ENCODE results near the gene PPFIA4.
"Not testable (repeated sequence)": the region's sequence is repeated elsewhere in the genome, so short reads cannot be mapped to it uniquely, and the experiment has no call there.

PPFIA4 gene

GRCh38 chr1:203011582-203011981 is 14.7 kb upstream of the PPFIA4 start:
- no peak overlapping the region for H3K4me2 ChIP-seq
- peaks cover 80% of the 10 kb centered on the region for H3K36me3 ChIP-seq
- no peak for TF ChIP-seq Cebpa-rat (IDR thresholded peaks at IDR 0.05)
- H4K20me1 ChIP-seq, result peaks cover 82% of the 10 kb centered on the region
- no peaks in the 10 kb centered on the region for H3K9me3 ChIP-seq
- H3K9ac ChIP-seq, result no peak overlapping the region
- no peak overlapping the region for H3K4me3 ChIP-seq
- no peak overlapping the region for H3K27ac ChIP-seq
- peaks cover 21% of the 10 kb centered on the region for H3K4me1 ChIP-seq
- H3K27me3 ChIP-seq, result no peaks in the 10 kb centered on the region

GRCh38 chr1:203017061-203017460 is 9.2 kb upstream of the PPFIA4 start:
- Histone ChIP-seq H3K27ac (no peak overlapping the region), H3K4me3 (no peak overlapping the region), H4K20me1 (peaks cover 60% of the 10 kb centered on the region), H3K9ac (no peak overlapping the region), H3K36me3 (peaks cover 99% of the 10 kb centered on the region), H3K4me2 (no peak overlapping the region), H3K9me3 (no peaks in the 10 kb centered on the region), H3K4me1 (no peaks in the 10 kb centered on the region), H3K27me3 (no peaks in the 10 kb centered on the region)
- no peak for TF ChIP-seq Cebpa-rat (IDR thresholded peaks at IDR 0.05)

- H3K9ac ChIP-seq, result no peak overlapping the region
- H3K4me3 ChIP-seq, result no peak overlapping the region
- no peak overlapping the region for H3K4me2 ChIP-seq
- no peaks in the 10 kb centered on the region for H3K4me1 ChIP-seq
- no peaks in the 10 kb centered on the region for H3K27me3 ChIP-seq
- H4K20me1 ChIP-seq, result peaks cover 56% of the 10 kb centered on the region
- no peaks in the 10 kb centered on the region for H3K9me3 ChIP-seq
- no peak for TF ChIP-seq Cebpa-rat (IDR thresholded peaks at IDR 0.05)
- H3K27ac ChIP-seq, result no peak overlapping the region
- peaks cover 99% of the 10 kb centered on the region for H3K36me3 ChIP-seq
Measured at GRCh38 chr1:203017692-203018091, 8.6 kb upstream of the PPFIA4 start.

GRCh38 chr1:203022855-203023254 is 3.4 kb upstream of the PPFIA4 start:
- H3K9me3 ChIP-seq, H3K9ac ChIP-seq, H3K4me2 ChIP-seq, H4K20me1 ChIP-seq, H3K27me3 ChIP-seq, H3K4me3 ChIP-seq, H3K27ac ChIP-seq: not testable (repeated sequence)
- Histone ChIP-seq H3K36me3 (peaks cover 73% of the 10 kb centered on the region), H3K4me1 (peaks cover 12% of the 10 kb centered on the region)

GRCh38 chr1:203025686-203026030 is 633 bp upstream of the PPFIA4 start:
- Histone ChIP-seq H3K27ac (peak overlapping the region; percentile 79), H3K9me3 (no peaks in the 10 kb centered on the region), H3K4me1 (peaks cover 40% of the 10 kb centered on the region), H3K36me3 (peaks cover 54% of the 10 kb centered on the region), H3K9ac (no peak overlapping the region), H3K27me3 (no peaks in the 10 kb centered on the region), H3K4me2 (peak overlapping the region; percentile 94), H3K4me3 (0 out of 2 replicates have a peak overlapping the region, but pooled peaks have one; percentile 86), H4K20me1 (peaks cover 15% of the 10 kb centered on the region)
- TF ChIP-seq Cebpa-rat (IDR thresholded peaks at IDR 0.05), result no peak

GRCh38 chr1:203026666-203027663 is 674 bp downstream of the PPFIA4 start:
- peak overlapping the region; percentile 77 for H3K27ac ChIP-seq

GRCh38 chr1:203028067-203028783 is 1.9 kb downstream of the PPFIA4 start:
- Histone ChIP-seq H3K4me1 (peaks cover 66% of the 10 kb centered on the region), H3K9ac (peak overlapping the region; percentile 84; the same call in 1 of the 2 replicates)
- no peak for TF ChIP-seq Cebpa-rat (IDR thresholded peaks at IDR 0.05)

More at GRCh38 chr1:203026666-203027663, 674 bp downstream of the PPFIA4 start:
- Histone ChIP-seq H3K9ac (peak overlapping the region; percentile 84), H3K27me3 (no peaks in the 10 kb centered on the region), H3K36me3 (peaks cover 46% of the 10 kb centered on the region), H3K9me3 (no peaks in the 10 kb centered on the region), H4K20me1 (peaks cover 15% of the 10 kb centered on the region), H3K4me3 (peak overlapping the region; percentile 86), H3K4me1 (peaks cover 53% of the 10 kb centered on the region), H3K4me2 (peak overlapping the region; percentile 94)
- no peak for TF ChIP-seq Cebpa-rat (IDR thresholded peaks at IDR 0.05)

GRCh38 chr1:203028784-203029553 is 2.7 kb downstream of the PPFIA4 start:
- Histone ChIP-seq H3K4me2 (peak overlapping the region; percentile 94), H3K4me1 (peaks cover 73% of the 10 kb centered on the region), H3K4me3 (peak overlapping the region; percentile 0; the same call in 1 of the 2 replicates), H3K9ac (peak overlapping the region; percentile 54), H3K36me3 (peaks cover 30% of the 10 kb centered on the region), H4K20me1 (peaks cover 15% of the 10 kb centered on the region), H3K27ac (peak overlapping the region; percentile 50), H3K27me3 (no peaks in the 10 kb centered on the region), H3K9me3 (no peaks in the 10 kb centered on the region)
- TF ChIP-seq Cebpa-rat (IDR thresholded peaks at IDR 0.05), result no peak

More at GRCh38 chr1:203028067-203028783, 1.9 kb downstream of the PPFIA4 start:
- Histone ChIP-seq H3K4me2 (peak overlapping the region; percentile 94), H3K4me3 (peak overlapping the region; percentile 86; the same call in 1 of the 2 replicates), H4K20me1 (peaks cover 15% of the 10 kb centered on the region), H3K27ac (peak overlapping the region; percentile 50), H3K36me3 (peaks cover 38% of the 10 kb centered on the region), H3K9me3 (no peaks in the 10 kb centered on the region), H3K27me3 (no peaks in the 10 kb centered on the region)

- no peak overlapping the region for H3K27ac ChIP-seq
- H3K27me3 ChIP-seq, result no peaks in the 10 kb centered on the region
- H3K4me2 ChIP-seq, result peak overlapping the region; percentile 14; the same call in 1 of the 2 replicates
- H3K4me1 ChIP-seq, result peaks cover 94% of the 10 kb centered on the region
- TF ChIP-seq Cebpa-rat (IDR thresholded peaks at IDR 0.05), result no peak
- peaks cover 15% of the 10 kb centered on the region for H4K20me1 ChIP-seq
- H3K4me3 ChIP-seq, result no peak overlapping the region
- no peaks in the 10 kb centered on the region for H3K9me3 ChIP-seq
- H3K9ac ChIP-seq, result no peak overlapping the region
- H3K36me3 ChIP-seq, result peaks cover 13% of the 10 kb centered on the region
Measured at GRCh38 chr1:203031467-203031866, 5.2 kb downstream of the PPFIA4 start.

Data from BLaER1 (cell line).